Thyroid gland (tissue), 4 donors: ENCODE data around the gene C6orf120.

Experiments used
- CTCF ChIP-seq, 6 experiments: fragments of 200-600 bp in 3 of 6; fragments of 450-650 bp in 3 of 6; sonication (generic) in 3 of 6; IDR thresholded peaks; one replicate each; pipeline ENCODE4 v1.5.1; 2016 to 2019; ENCODE audit warnings: antibody characterized with exemption in 6 of 6, mild to moderate bottlenecking in 2 of 6, inconsistent platforms in 1 of 6, moderate library complexity in 1 of 6
- POLR2A ChIP-seq, 2 donors: fragments of 450-650 bp; IDR thresholded peaks; one replicate each; pipeline ENCODE4 v1.6.1; 2017; ENCODE audit warnings: antibody characterized with exemption in 2 of 2, mild to moderate bottlenecking in 2 of 2, moderate library complexity in 1 of 2

DNA sequence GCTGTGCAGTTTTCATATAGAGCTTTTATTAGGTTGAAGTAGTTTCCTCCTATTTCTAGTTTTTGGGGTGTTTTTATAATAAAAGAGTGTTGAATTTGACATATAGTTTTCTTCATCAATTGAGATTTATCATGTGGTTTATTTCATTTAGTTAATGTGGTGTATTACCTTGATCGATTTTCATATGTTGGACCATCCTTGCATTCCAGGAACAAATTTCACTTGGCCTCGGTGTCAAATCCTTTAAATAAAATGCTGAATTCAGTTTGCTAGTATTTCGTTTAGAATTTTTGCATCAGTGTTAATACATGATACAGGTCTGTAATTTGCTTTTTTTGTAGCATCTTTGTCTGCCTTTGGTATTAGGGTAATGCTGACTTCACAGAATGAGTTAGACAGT, 43.5 kb downstream of the C6orf120 start:
- no peak for TF ChIP-seq POLR2A (IDR thresholded peaks at IDR 0.05)
- no peak for TF ChIP-seq CTCF (IDR thresholded peaks at IDR 0.05)
